Gastrocnemius medialis (tissue), 4 donors: Measurements from ENCODE around the gene SLC44A1.

Experiments
- CTCF ChIP-seq, 5 experiments: fragments of 450-650 bp in 3 of 5; fragments of 200-600 bp in 2 of 5; sonication (generic) in 2 of 5; IDR thresholded peaks in 4 of 5; conservative IDR thresholded peaks in 1 of 5; 1 replicate in 4 of 5; 2 replicates in 1 of 5; pipeline ENCODE4 v1.5.1; 2016 to 2019; ENCODE audit warnings: antibody characterized with exemption in 5 of 5, mild to moderate bottlenecking in 3 of 5, moderate library complexity in 3 of 5
- POLR2A ChIP-seq, 2 donors: fragments of 450-650 bp; IDR thresholded peaks; one replicate each; pipeline ENCODE4 v1.6.1; 2017; ENCODE audit warnings: antibody characterized with exemption in 2 of 2, mild to moderate bottlenecking in 2 of 2, moderate library complexity in 2 of 2

- no peak for TF ChIP-seq POLR2A (IDR thresholded peaks at IDR 0.05)
- no peak for TF ChIP-seq CTCF (IDR thresholded peaks at IDR 0.05 in 4 of 5, conservative IDR thresholded peaks at IDR 0.05 in 1 of 5)
Observed at GRCh38 chr9:105361873-105362272, 117.4 kb downstream of the SLC44A1 start.
